ENCODE data around the gene FIGNL1.

FIGNL1 gene

GRCh38 chr7:50436133-50436806 lies 13.9 kb downstream of the FIGNL1 start:
- H3K9ac ChIP-seq (ENCODE audit: low read depth, low read length, poor library complexity, severe bottlenecking), result no peak overlapping the region
- no peaks in the 10 kb centered on the region for H3F3A ChIP-seq (ENCODE audit: low read depth)
- no peak overlapping the region for H3K4me3 ChIP-seq (ENCODE audit: low read length, poor library complexity, severe bottlenecking)
- H3K4me2 ChIP-seq (ENCODE audit: low read depth, low read length, poor library complexity, severe bottlenecking), result no peak overlapping the region
- H3K9me2 ChIP-seq (replicated peaks; ENCODE audit: low read depth, low read length), result no peaks in the 10 kb centered on the region
- no peaks in the 10 kb centered on the region for H3K27me3 ChIP-seq (ENCODE audit: insufficient read depth, low read length, poor library complexity, severe bottlenecking)
- peaks cover 24% of the 10 kb centered on the region; the same call in 1 of the 2 replicates for H3K36me3 ChIP-seq (ENCODE audit: insufficient read depth, low read length)
- no peaks in the 10 kb centered on the region for H4K20me1 ChIP-seq (ENCODE audit: insufficient read depth, low read length, poor library complexity, severe bottlenecking)
- H2AFZ ChIP-seq (ENCODE audit: low read length), result no peak overlapping the region
- no peaks in the 10 kb centered on the region for H3K9me3 ChIP-seq (ENCODE audit: insufficient read depth, low read depth, low read length)
- no peak for TF ChIP-seq EZH2phosphoT487 (IDR thresholded peaks at IDR 0.05; ENCODE audit: borderline replicate concordance)
- TF ChIP-seq, protein P1, sequence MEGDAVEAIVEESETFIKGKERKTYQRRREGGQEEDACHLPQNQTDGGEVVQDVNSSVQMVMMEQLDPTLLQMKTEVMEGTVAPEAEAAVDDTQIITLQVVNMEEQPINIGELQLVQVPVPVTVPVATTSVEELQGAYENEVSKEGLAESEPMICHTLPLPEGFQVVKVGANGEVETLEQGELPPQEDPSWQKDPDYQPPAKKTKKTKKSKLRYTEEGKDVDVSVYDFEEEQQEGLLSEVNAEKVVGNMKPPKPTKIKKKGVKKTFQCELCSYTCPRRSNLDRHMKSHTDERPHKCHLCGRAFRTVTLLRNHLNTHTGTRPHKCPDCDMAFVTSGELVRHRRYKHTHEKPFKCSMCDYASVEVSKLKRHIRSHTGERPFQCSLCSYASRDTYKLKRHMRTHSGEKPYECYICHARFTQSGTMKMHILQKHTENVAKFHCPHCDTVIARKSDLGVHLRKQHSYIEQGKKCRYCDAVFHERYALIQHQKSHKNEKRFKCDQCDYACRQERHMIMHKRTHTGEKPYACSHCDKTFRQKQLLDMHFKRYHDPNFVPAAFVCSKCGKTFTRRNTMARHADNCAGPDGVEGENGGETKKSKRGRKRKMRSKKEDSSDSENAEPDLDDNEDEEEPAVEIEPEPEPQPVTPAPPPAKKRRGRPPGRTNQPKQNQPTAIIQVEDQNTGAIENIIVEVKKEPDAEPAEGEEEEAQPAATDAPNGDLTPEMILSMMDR (conservative IDR thresholded peaks at IDR 0.05; ENCODE audit: low read length), result no peak
- no peaks in the 10 kb centered on the region for H3K4me1 ChIP-seq (ENCODE audit: insufficient read depth, low read length, poor library complexity, severe bottlenecking)
- H3K79me2 ChIP-seq (ENCODE audit: insufficient read depth, low read length), result peaks cover 8% of the 10 kb centered on the region; the same call in 1 of the 2 replicates

GRCh38 chr7:50431722-50432305 lies 18.3 kb downstream of the FIGNL1 start:
- TF ChIP-seq EZH2phosphoT487 (IDR thresholded peaks at IDR 0.05; ENCODE audit: borderline replicate concordance), result no peak
- TF ChIP-seq, protein P1 (conservative IDR thresholded peaks at IDR 0.05; ENCODE audit: low read length), result no peak
- Histone ChIP-seq H3K4me2 (ENCODE audit: low read depth, low read length, poor library complexity, severe bottlenecking) (no peak overlapping the region), H3K27me3 (ENCODE audit: insufficient read depth, low read length, poor library complexity, severe bottlenecking) (no peaks in the 10 kb centered on the region)

GRCh38 chr7:50431316-50431715 lies 18.8 kb downstream of the FIGNL1 start:
- H3K4me3 ChIP-seq (ENCODE audit: low read length, poor library complexity, severe bottlenecking), result no peak overlapping the region
- H4K20me1 ChIP-seq (ENCODE audit: insufficient read depth, low read length, poor library complexity, severe bottlenecking), result no peaks in the 10 kb centered on the region
- H3F3A ChIP-seq (ENCODE audit: low read depth), result no peaks in the 10 kb centered on the region
- no peaks in the 10 kb centered on the region for H3K9me2 ChIP-seq (replicated peaks; ENCODE audit: low read depth, low read length)
- no peak overlapping the region for H3K9ac ChIP-seq (ENCODE audit: low read depth, low read length, poor library complexity, severe bottlenecking)
- TF ChIP-seq EZH2phosphoT487 (IDR thresholded peaks at IDR 0.05; ENCODE audit: borderline replicate concordance), result no peak
- TF ChIP-seq, protein P1 (conservative IDR thresholded peaks at IDR 0.05; ENCODE audit: low read length), result no peak
- no peaks in the 10 kb centered on the region for H3K79me2 ChIP-seq (ENCODE audit: insufficient read depth, low read length)
- H2AFZ ChIP-seq (ENCODE audit: low read length), result no peak overlapping the region
- H3K4me2 ChIP-seq (ENCODE audit: low read depth, low read length, poor library complexity, severe bottlenecking), result no peak overlapping the region
- no peaks in the 10 kb centered on the region for H3K27me3 ChIP-seq (ENCODE audit: insufficient read depth, low read length, poor library complexity, severe bottlenecking)
- H3K4me1 ChIP-seq (ENCODE audit: insufficient read depth, low read length, poor library complexity, severe bottlenecking), result no peaks in the 10 kb centered on the region
- no peaks in the 10 kb centered on the region for H3K36me3 ChIP-seq (ENCODE audit: insufficient read depth, low read length)
- H3K9me3 ChIP-seq (ENCODE audit: insufficient read depth, low read depth, low read length), result no peaks in the 10 kb centered on the region

More at GRCh38 chr7:50431722-50432305, 18.3 kb downstream of the FIGNL1 start:
- Histone ChIP-seq H3K79me2 (ENCODE audit: insufficient read depth, low read length) (no peaks in the 10 kb centered on the region), H4K20me1 (ENCODE audit: insufficient read depth, low read length, poor library complexity, severe bottlenecking) (no peaks in the 10 kb centered on the region), H3K4me1 (ENCODE audit: insufficient read depth, low read length, poor library complexity, severe bottlenecking) (no peaks in the 10 kb centered on the region), H3K9me2 (replicated peaks; ENCODE audit: low read depth, low read length) (no peaks in the 10 kb centered on the region), H3F3A (ENCODE audit: low read depth) (no peaks in the 10 kb centered on the region), H2AFZ (ENCODE audit: low read length) (no peak overlapping the region), H3K9me3 (ENCODE audit: insufficient read depth, low read depth, low read length) (no peaks in the 10 kb centered on the region), H3K36me3 (ENCODE audit: insufficient read depth, low read length) (no peaks in the 10 kb centered on the region), H3K4me3 (ENCODE audit: low read length, poor library complexity, severe bottlenecking) (no peak overlapping the region), H3K9ac (ENCODE audit: low read depth, low read length, poor library complexity, severe bottlenecking) (no peak overlapping the region)

All from Loucy (cell line).